Activated CD8-positive, alpha-beta memory T cell treated with anti-CD3 and anti-CD28 coated beads for 1 hour (primary cell): ENCODE measurements around the gene KANK3.
A peak's percentile ranks its signal among the peaks of the same experiment; 100 is the strongest.
"Not testable (repeated sequence)": the region's sequence is repeated elsewhere in the genome, so short reads cannot be mapped to it uniquely, and the experiment has no call there.

Source experiments
- DNase-seq, 2 donors: peaks; one replicate each; pipeline ENCODE4 v3.0.0-alpha.2; 2020; ENCODE audit warnings: low read depth in 1 of 2; ENCODE audit errors: extremely low read depth in 1 of 2

The KANK3 gene

GRCh38 chr19:8342684-8343482 lies at the start of gene KANK3:
Gene KANK3 (minus strand): TSS chr19:8343262. CDS start chr19:8337828, 5,434 bp downstream.
- peak; percentile 84 to 86 for DNase-seq

- DNase-seq, result no peak
These were observed 49.0 kb upstream of the KANK3 start for GRCh38 chr19:8392017-8392591.

GRCh38 chr19:8391198-8392016 lies 48.3 kb upstream of the KANK3 start:
- DNase-seq, result no peak

- peak; percentile 77 to 78 for DNase-seq
These were observed 47.5 kb upstream of the KANK3 start for GRCh38 chr19:8390617-8390981.

- peak; percentile 92 to 97 for DNase-seq
These were observed 47.0 kb upstream of the KANK3 start, which contains the start of gene RAB11B for GRCh38 chr19:8389891-8390616. Gene RAB11B (plus strand): TSS chr19:8390360. CDS start chr19:8390417, 57 bp downstream.

- no peak for DNase-seq
These were observed 45.5 kb upstream of the KANK3 start for GRCh38 chr19:8388612-8388958.

GRCh38 chr19:8387688-8388611 lies 44.9 kb upstream of the KANK3 start:
- no peak for DNase-seq

- DNase-seq, result no peak
These were observed 43.9 kb upstream of the KANK3 start for GRCh38 chr19:8386990-8387389.

GRCh38 chr19:8386419-8386818 lies 43.4 kb upstream of the KANK3 start:
- not testable (repeated sequence) for DNase-seq

GRCh38 chr19:8385566-8385965 lies 42.5 kb upstream of the KANK3 start:
- DNase-seq, result not testable (repeated sequence)

GRCh38 chr19:8385103-8385502 lies 42.0 kb upstream of the KANK3 start:
- not testable (repeated sequence) for DNase-seq

- DNase-seq, result not testable (repeated sequence)
These were observed 41.5 kb upstream of the KANK3 start for GRCh38 chr19:8384569-8384968.

- not testable (repeated sequence) for DNase-seq
These were observed 36.3 kb upstream of the KANK3 start for GRCh38 chr19:8379156-8379891.

GRCh38 chr19:8377598-8377997 lies 34.5 kb upstream of the KANK3 start:
- DNase-seq, result no peak

GRCh38 chr19:8376373-8376974 lies 33.4 kb upstream of the KANK3 start:
- not testable (repeated sequence) for DNase-seq

GRCh38 chr19:8375766-8376165 lies 32.7 kb upstream of the KANK3 start:
- DNase-seq, result not testable (repeated sequence)

- DNase-seq, result no peak
These were observed 31.1 kb upstream of the KANK3 start for GRCh38 chr19:8373867-8374813.
